Transverse colon (tissue), 4 donors: ENCODE data around the gene CDC42BPG.
A peak's percentile ranks its signal among the peaks of the same experiment; 100 is the strongest.

ENCODE experiments used
- CTCF ChIP-seq, 5 experiments: fragments of 200-600 bp in 3 of 5; fragments of 450-650 bp in 2 of 5; sonication (generic) in 3 of 5; IDR thresholded peaks; 1 replicate in 2 of 5; 2 replicates in 3 of 5; pipeline ENCODE4 v1.5.1; 2016 to 2017; ENCODE audit warnings: antibody characterized with exemption in 5 of 5, inconsistent platforms in 3 of 5, mild to moderate bottlenecking in 2 of 5, moderate library complexity in 1 of 5
- EP300 ChIP-seq: sonication (generic); formaldehyde crosslinking; IDR thresholded peaks from one replicate; pipeline ENCODE4 v1.6.1; 2017; ENCODE audit warnings: antibody characterized with exemption, low read depth
- POLR2A ChIP-seq: fragments of 450-650 bp; IDR thresholded peaks from one replicate; pipeline ENCODE4 v1.6.1; 2016; ENCODE audit warnings: antibody characterized with exemption, mild to moderate bottlenecking, moderate library complexity
- POLR2AphosphoS5 ChIP-seq, 3 donors: sonication (generic); formaldehyde crosslinking; IDR thresholded peaks; one replicate each; pipeline ENCODE4 v1.6.1; 2016; ENCODE audit warnings: antibody characterized with exemption in 3 of 3

- TF ChIP-seq CTCF (IDR thresholded peaks at IDR 0.05) = peak in 1 of 5 experiments; percentile 34
- TF ChIP-seq EP300 = no peak
- peak; percentile 96 to 99 (median 97) for TF ChIP-seq POLR2AphosphoS5 (IDR thresholded peaks at IDR 0.05)
- TF ChIP-seq POLR2A = peak; percentile 97
Measured at GRCh38 chr11:64778473-64779298, 65.8 kb downstream of the CDC42BPG start, which contains the start of gene SF1.
